ENCODE measurements around the gene SMYD3. TPM values are rescaled to one million over a fixed set of nuclear protein-coding genes. Genes with fewer than 3 reads are reported as not detected.
"Not testable (repeated sequence)": the region's sequence is repeated elsewhere in the genome, so short reads cannot be mapped to it uniquely, and the experiment has no call there.

SMYD3 gene
- polyA plus RNA-seq, 1 donor from 2014 or later: 48.6 TPM

DNA sequence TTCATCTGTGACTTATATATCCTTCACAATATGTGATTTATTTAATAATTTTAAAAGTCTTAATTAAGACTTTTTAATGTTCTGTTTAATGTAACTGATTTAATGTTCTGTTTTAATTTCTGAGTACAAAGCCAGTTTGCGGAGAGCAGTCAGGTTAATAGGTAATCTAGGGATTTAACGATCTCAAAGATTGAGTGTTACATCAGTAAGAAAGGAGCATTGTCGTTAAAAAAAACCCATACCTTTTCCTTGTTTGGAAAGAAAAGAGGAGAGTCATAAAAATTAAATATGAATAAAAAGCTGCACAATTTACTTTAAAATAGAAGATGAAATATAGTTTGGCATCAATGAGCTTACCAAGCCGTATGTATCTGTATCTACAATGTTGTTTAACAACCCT, 730.9 kb downstream of the SMYD3 start:
- H4K20me1 ChIP-seq (ENCODE audit: insufficient read depth): no peaks in the 10 kb centered on the region
- no peak overlapping the region for H2AFZ ChIP-seq (ENCODE audit: low read depth, low read length)
- no peaks in the 10 kb centered on the region for H3K36me3 ChIP-seq (ENCODE audit: insufficient read depth, low read length)
- no peak overlapping the region for H3K4me2 ChIP-seq (ENCODE audit: low read length)
- TF ChIP-seq, protein P1, sequence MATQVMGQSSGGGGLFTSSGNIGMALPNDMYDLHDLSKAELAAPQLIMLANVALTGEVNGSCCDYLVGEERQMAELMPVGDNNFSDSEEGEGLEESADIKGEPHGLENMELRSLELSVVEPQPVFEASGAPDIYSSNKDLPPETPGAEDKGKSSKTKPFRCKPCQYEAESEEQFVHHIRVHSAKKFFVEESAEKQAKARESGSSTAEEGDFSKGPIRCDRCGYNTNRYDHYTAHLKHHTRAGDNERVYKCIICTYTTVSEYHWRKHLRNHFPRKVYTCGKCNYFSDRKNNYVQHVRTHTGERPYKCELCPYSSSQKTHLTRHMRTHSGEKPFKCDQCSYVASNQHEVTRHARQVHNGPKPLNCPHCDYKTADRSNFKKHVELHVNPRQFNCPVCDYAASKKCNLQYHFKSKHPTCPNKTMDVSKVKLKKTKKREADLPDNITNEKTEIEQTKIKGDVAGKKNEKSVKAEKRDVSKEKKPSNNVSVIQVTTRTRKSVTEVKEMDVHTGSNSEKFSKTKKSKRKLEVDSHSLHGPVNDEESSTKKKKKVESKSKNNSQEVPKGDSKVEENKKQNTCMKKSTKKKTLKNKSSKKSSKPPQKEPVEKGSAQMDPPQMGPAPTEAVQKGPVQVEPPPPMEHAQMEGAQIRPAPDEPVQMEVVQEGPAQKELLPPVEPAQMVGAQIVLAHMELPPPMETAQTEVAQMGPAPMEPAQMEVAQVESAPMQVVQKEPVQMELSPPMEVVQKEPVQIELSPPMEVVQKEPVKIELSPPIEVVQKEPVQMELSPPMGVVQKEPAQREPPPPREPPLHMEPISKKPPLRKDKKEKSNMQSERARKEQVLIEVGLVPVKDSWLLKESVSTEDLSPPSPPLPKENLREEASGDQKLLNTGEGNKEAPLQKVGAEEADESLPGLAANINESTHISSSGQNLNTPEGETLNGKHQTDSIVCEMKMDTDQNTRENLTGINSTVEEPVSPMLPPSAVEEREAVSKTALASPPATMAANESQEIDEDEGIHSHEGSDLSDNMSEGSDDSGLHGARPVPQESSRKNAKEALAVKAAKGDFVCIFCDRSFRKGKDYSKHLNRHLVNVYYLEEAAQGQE (IDR thresholded peaks at IDR 0.05; ENCODE audit: borderline replicate concordance): no peak
- TF ChIP-seq POLR2AphosphoS5 (IDR thresholded peaks at IDR 0.05): no peak
- no peaks in the 10 kb centered on the region for H3F3A ChIP-seq (ENCODE audit: insufficient read depth, low read length, poor library complexity, severe bottlenecking)
- H3K9me3 ChIP-seq (ENCODE audit: low read length): no peaks in the 10 kb centered on the region
- no peaks in the 10 kb centered on the region for H3K27me3 ChIP-seq (ENCODE audit: insufficient read depth, low read depth, low read length)
- no peaks in the 10 kb centered on the region for H3K9me2 ChIP-seq (ENCODE audit: insufficient read depth, low read length)
- H3K79me2 ChIP-seq (replicated peaks; ENCODE audit: insufficient read depth, low read length): no peaks in the 10 kb centered on the region
- H3K4me3 ChIP-seq (ENCODE audit: low read length): no peak overlapping the region
- H3K9ac ChIP-seq (ENCODE audit: low read length): no peak overlapping the region
- H3K27ac ChIP-seq (ENCODE audit: low read length): no peak overlapping the region

DNA sequence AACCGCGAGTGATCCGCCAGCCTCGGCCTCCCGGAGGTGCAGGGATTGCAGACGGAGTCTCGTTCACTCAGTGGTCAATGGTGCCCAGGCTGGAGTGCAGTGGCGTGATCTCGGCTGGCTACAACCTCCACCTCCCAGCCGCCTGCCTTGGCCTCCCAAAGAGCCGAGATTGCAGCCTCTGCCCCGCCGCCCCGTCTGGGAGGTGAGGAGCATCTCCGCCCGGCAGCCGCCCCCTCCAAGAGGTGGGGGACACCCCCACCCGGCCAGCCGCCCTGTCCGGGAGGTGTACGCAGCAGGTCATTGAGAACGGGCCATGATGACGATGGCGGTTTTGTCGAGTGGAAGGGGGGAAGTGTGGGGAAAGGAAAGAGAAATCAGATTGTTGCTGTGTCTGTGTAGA, 732.1 kb downstream of the SMYD3 start:
- not testable (repeated sequence) for H3F3A ChIP-seq (ENCODE audit: insufficient read depth, low read length, poor library complexity, severe bottlenecking); H3K4me2 ChIP-seq (ENCODE audit: low read length); H3K79me2 ChIP-seq (replicated peaks; ENCODE audit: insufficient read depth, low read length); H3K27ac ChIP-seq (ENCODE audit: low read length); H3K9ac ChIP-seq (ENCODE audit: low read length); H3K9me2 ChIP-seq (ENCODE audit: insufficient read depth, low read length); H3K36me3 ChIP-seq (ENCODE audit: insufficient read depth, low read length); H3K4me3 ChIP-seq (ENCODE audit: low read length); H3K9me3 ChIP-seq (ENCODE audit: low read length); H3K27me3 ChIP-seq (ENCODE audit: insufficient read depth, low read depth, low read length); H2AFZ ChIP-seq (ENCODE audit: low read depth, low read length); H4K20me1 ChIP-seq (ENCODE audit: insufficient read depth)

DNA sequence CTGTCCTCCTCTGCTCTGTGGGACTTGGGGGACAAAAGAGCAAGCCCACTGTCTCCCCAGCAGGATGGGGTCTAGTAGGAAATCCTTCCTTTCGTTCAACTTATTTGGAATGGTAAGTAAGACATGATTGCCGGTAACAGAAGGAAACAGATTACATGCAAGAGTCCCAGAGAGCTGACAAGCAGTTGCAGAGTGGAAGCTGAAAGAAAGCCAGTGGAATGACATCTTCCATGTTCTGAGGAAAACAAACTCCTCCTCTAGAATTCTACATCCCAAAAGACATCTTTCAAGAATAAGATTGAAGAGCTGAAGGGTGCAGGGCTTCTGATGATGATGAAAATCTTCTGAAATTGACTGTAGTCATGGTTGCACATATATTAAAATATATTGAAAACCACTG, 732.9 kb downstream of the SMYD3 start:
- Histone ChIP-seq H4K20me1 (ENCODE audit: insufficient read depth) (no peaks in the 10 kb centered on the region), H3K9me2 (ENCODE audit: insufficient read depth, low read length) (no peaks in the 10 kb centered on the region), H3K4me3 (ENCODE audit: low read length) (peak overlapping the region; percentile 19), H2AFZ (ENCODE audit: low read depth, low read length) (no peak overlapping the region), H3K27me3 (ENCODE audit: insufficient read depth, low read depth, low read length) (no peaks in the 10 kb centered on the region), H3F3A (ENCODE audit: insufficient read depth, low read length, poor library complexity, severe bottlenecking) (no peaks in the 10 kb centered on the region), H3K9me3 (ENCODE audit: low read length) (no peaks in the 10 kb centered on the region), H3K79me2 (replicated peaks; ENCODE audit: insufficient read depth, low read length) (no peaks in the 10 kb centered on the region), H3K27ac (ENCODE audit: low read length) (peak overlapping the region; percentile 62), H3K9ac (ENCODE audit: low read length) (no peak overlapping the region), H3K36me3 (ENCODE audit: insufficient read depth, low read length) (no peaks in the 10 kb centered on the region), H3K4me2 (ENCODE audit: low read length) (peak overlapping the region; percentile 31)
- TF ChIP-seq EP300 (conservative IDR thresholded peaks at IDR 0.05; ENCODE audit: poor library complexity, severe bottlenecking) (peak; percentile 33), TAF1 (IDR thresholded peaks at IDR 0.05; ENCODE audit: low read depth) (no peak), EZH2 (IDR thresholded peaks at IDR 0.05; ENCODE audit: borderline replicate concordance, insufficient read depth, low read length, poor library complexity, severe bottlenecking) (no peak)
- TF ChIP-seq, protein P2, sequence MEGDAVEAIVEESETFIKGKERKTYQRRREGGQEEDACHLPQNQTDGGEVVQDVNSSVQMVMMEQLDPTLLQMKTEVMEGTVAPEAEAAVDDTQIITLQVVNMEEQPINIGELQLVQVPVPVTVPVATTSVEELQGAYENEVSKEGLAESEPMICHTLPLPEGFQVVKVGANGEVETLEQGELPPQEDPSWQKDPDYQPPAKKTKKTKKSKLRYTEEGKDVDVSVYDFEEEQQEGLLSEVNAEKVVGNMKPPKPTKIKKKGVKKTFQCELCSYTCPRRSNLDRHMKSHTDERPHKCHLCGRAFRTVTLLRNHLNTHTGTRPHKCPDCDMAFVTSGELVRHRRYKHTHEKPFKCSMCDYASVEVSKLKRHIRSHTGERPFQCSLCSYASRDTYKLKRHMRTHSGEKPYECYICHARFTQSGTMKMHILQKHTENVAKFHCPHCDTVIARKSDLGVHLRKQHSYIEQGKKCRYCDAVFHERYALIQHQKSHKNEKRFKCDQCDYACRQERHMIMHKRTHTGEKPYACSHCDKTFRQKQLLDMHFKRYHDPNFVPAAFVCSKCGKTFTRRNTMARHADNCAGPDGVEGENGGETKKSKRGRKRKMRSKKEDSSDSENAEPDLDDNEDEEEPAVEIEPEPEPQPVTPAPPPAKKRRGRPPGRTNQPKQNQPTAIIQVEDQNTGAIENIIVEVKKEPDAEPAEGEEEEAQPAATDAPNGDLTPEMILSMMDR (IDR thresholded peaks at IDR 0.05; ENCODE audit: poor library complexity, severe bottlenecking): no peak
- TF ChIP-seq, protein P1 (IDR thresholded peaks at IDR 0.05; ENCODE audit: borderline replicate concordance): no peak

Measured in neural cell (in vitro differentiated cells).